Naive B cell (primary cell): Measurements from ENCODE around the gene APOBR. TPM values are rescaled to one million over a fixed set of nuclear protein-coding genes. Genes with fewer than 3 reads are reported as not detected.

Experiments used
- ATAC-seq, 2 donors: fragments of 150-1000 bp; cut with Tn5 transposase; 2 replicates each; pipeline ENCODE4 v1.10.0; 2021; ENCODE audit warnings: low read depth in 2 of 2, mild to moderate bottlenecking in 2 of 2, moderate library complexity in 2 of 2
- DNase-seq: peaks from one replicate; pipeline ENCODE4 v3.0.0; 2022
- H3K27ac Mint-ChIP-seq, 6 donors: one replicate each; pipeline ENCODE4 v1.8.0; 2020 to 2022; ENCODE audit warnings: mild to moderate bottlenecking in 6 of 6, mixed read lengths in 6 of 6, moderate library complexity in 5 of 6, inconsistent platforms in 2 of 6
- H3K27me3 Mint-ChIP-seq, 3 donors: one replicate each; pipeline ENCODE4 v1.8.0; 2021 to 2022; ENCODE audit warnings: mixed read lengths in 3 of 3, mild to moderate bottlenecking in 1 of 3
- H3K36me3 Mint-ChIP-seq, 2 donors: one replicate each; pipeline ENCODE4 v1.8.0; 2020 to 2022; ENCODE audit warnings: mixed read lengths in 2 of 2, inconsistent platforms in 1 of 2, mild to moderate bottlenecking in 1 of 2
- H3K4me1 Mint-ChIP-seq, 3 donors: one replicate each; pipeline ENCODE4 v1.8.0; 2020 to 2022; ENCODE audit warnings: mixed read lengths in 3 of 3, inconsistent platforms in 1 of 3, mild to moderate bottlenecking in 1 of 3, moderate library complexity in 1 of 3
- H3K4me3 Mint-ChIP-seq, 8 donors: one replicate each; pipeline ENCODE4 v1.8.0; 2020 to 2022; ENCODE audit warnings: mild to moderate bottlenecking in 8 of 8, mixed read lengths in 8 of 8, moderate library complexity in 8 of 8, inconsistent platforms in 2 of 8
- H3K9me3 Mint-ChIP-seq, 7 donors: one replicate each; pipeline ENCODE4 v1.8.0; 2020 to 2022; ENCODE audit warnings: mixed read lengths in 7 of 7, mild to moderate bottlenecking in 5 of 7, inconsistent platforms in 2 of 7, moderate library complexity in 1 of 7
- polyA plus RNA-seq, 6 donors: library from polyadenylated mRNA; unstranded; fragments of 300-500 nt; fragmentation: Illumina TruSeq; gene quantifications; one replicate each; pipeline ENCODE4 v1.2.3, GENCODE V29; 2021; ENCODE audit warnings: low read depth in 6 of 6

APOBR gene
- polyA plus RNA-seq, 6 donors from 2014 or later, result 0.08 to 0.13 TPM; not detected in 4

DNA sequence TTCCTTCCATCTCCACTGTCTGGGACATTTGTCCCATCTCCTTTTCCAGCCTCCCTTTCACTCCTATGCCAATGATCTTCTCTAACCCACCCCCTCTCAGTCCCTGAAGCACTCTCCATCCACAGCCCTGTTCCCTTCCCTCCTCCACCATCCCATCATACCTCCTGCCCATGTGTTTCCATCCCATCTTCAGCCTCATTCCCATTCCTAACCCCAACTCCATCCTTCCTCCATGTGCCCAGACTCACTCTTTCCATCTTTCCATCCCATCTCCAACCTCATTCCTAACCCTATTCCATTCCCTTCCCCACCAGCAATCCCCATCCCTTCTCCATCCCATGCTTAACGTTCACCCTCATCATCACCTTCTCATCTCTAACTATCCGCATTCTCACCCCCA is 7.8 kb downstream of the APOBR start:
- no peak overlapping the region for H3K4me3 Mint-ChIP-seq
- no peak overlapping the region for H3K27ac Mint-ChIP-seq
- no peaks in the 10 kb centered on the region for H3K36me3 Mint-ChIP-seq
- no peak for ATAC-seq
- peaks cover 0 to 6% (median 4%) of the 10 kb centered on the region in 3 donors for H3K27me3 Mint-ChIP-seq
- H3K4me1 Mint-ChIP-seq, result peaks cover 14 to 29% (median 23%) of the 10 kb centered on the region in 3 donors
- no peaks in the 10 kb centered on the region for H3K9me3 Mint-ChIP-seq
- DNase-seq, result no peak

DNA sequence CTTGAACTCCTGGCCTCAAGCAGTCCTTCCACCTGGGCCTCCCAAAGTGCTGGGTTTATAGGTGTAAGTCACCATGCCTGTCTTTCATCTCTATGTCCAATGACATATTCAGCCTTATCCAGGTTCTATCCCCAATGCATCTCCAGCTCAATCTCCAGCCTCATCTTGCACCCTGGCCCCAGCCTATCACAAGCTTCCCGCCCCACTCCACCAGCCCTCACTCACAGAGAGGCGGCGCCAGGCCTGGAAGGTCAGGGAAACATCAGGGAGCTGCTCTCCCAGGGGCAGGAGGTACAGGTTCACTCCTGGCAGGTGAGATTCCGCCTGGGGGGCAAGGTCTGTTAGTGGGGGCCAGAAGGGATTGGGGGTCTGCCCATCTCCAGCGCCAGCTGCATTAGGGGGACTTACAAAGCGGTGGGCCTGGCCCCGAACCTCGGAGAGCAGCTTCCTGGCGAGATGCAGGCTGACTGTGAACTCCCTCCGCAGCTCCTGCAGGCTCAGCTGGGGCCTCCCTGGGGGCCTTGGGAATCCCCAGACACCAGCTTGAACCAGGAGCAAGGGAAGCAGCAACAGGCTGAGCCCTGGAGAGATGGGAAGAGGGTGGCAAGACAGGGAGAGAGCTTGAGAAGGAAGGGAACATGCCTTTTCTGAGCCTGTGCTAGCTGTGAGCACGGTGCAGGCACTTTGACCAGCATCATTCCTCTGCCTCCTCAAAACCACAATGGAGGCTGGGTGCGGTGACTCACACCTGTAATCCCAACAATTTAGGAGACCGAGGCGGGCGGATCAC is 9.2 kb downstream of the APOBR start:
- Mint-ChIP-seq H3K4me3 (no peak overlapping the region), H3K27ac (peak overlapping the region in 1 of 6 donors; percentile 73), H3K27me3 (peaks cover 0 to 6% (median 4%) of the 10 kb centered on the region in 3 donors), H3K9me3 (no peaks in the 10 kb centered on the region), H3K36me3 (no peaks in the 10 kb centered on the region), H3K4me1 (peaks cover 18 to 37% (median 31%) of the 10 kb centered on the region in 3 donors)
- ATAC-seq, result no peak
- no peak for DNase-seq

DNA sequence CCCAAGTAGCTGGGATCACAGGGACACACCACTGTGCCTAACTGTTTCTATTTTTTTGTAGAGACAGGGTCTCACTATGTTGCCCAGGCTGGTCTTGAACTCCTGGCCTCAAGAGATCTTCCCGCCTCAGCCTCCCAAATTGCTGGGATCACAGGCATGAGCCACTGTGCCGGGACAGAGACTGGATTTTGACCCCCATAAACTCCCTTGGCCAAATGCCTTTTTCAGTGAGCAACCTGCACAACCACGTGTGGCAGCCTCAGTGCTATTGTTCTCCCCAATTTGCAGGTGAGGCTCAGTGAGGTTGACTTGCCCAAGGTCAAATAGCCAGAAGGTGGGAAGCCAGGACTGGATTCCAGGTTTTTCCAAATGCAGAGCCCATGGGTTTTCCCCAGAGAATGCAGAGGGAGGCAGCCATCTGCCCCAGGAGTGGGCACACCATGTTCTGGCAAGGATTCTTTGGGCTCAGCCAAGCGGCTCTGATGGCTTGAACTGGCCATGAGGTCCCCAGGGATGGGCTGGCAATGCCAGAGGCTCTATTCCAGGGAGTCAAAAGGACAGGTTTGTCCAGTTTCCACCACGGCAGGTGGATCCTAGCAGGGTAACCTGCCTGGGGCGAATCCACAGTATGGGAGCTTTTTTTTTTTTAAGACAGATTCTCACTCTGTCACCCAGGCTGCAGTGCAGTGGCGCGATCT is 10.4 kb downstream of the APOBR start:
- peaks cover 0 to 6% (median 4%) of the 10 kb centered on the region in 3 donors for H3K27me3 Mint-ChIP-seq
- H3K9me3 Mint-ChIP-seq, result no peaks in the 10 kb centered on the region
- H3K4me3 Mint-ChIP-seq, result no peak overlapping the region
- no peak for ATAC-seq
- H3K27ac Mint-ChIP-seq, result peak overlapping the region in 1 of 6 donors; percentile 47
- peaks cover 17 to 33% (median 29%) of the 10 kb centered on the region in 3 donors for H3K4me1 Mint-ChIP-seq
- DNase-seq, result no peak
- no peaks in the 10 kb centered on the region for H3K36me3 Mint-ChIP-seq

DNA sequence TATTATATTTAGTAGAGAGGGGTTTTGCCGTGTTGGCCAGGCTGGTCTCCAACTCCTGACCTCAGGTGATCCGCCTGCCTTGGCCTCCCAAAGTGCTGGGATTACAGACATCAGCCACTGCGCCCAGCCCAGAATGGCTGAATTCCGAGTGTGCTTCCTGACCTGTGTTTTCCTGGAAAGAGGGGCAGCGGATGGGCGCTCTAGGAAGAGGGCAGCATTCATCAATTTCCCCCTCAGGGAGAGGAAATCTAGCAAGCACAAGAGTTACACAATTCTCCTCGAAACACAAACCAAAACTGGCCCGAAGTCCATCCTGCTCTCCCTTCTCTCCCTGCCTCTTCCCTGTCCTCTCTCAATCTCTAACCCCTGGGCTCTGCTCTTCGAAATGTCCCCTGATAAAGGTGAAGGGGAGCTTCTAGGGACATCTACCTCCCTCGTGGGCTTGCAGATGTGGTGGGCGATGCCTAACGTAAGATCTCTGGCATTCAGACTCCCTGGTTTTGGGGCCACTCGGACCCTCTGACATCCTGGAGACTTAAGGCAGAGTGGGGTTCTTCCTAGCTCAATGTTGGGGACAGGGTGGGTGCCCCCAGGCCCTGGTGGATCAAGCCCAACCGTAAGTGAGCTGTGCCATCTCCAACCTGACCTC is 11.2 kb downstream of the APOBR start:
- no peaks in the 10 kb centered on the region for H3K9me3 Mint-ChIP-seq
- peak overlapping the region in 1 of 6 donors; percentile 58 for H3K27ac Mint-ChIP-seq
- DNase-seq (no peak), ATAC-seq (no peak)
- H3K27me3 Mint-ChIP-seq, result peaks cover 0 to 11% (median 4%) of the 10 kb centered on the region in 3 donors
- no peak overlapping the region for H3K4me3 Mint-ChIP-seq
- no peaks in the 10 kb centered on the region for H3K36me3 Mint-ChIP-seq
- peaks cover 12 to 25% (median 22%) of the 10 kb centered on the region in 3 donors for H3K4me1 Mint-ChIP-seq

DNA sequence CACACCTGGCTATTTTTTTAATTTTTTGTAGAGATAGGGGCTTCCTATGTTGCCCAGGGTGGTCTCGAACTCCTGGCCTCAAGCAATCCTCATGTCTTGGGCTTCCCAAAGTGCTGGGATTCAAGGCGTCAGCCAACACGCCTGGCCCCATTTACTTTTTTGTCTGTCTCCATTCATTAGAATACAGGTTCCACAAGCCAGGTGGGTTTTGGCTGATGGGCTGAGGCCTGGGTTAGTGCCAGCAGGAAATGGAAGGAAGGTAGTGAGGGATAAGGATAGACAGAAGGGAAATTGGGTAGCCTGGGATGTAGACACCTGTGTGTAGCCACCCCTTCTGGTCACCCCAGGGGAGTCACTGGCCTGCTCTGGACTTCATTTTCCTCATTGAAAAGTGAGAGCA is 16.6 kb downstream of the APOBR start:
- H3K4me3 Mint-ChIP-seq, result no peak overlapping the region
- H3K4me1 Mint-ChIP-seq, result peaks cover 12 to 23% (median 21%) of the 10 kb centered on the region in 3 donors
- H3K9me3 Mint-ChIP-seq, result no peaks in the 10 kb centered on the region
- H3K27ac Mint-ChIP-seq, result no peak overlapping the region
- DNase-seq (no peak), ATAC-seq (no peak)
- peaks cover 0 to 22% (median 4%) of the 10 kb centered on the region in 3 donors for H3K27me3 Mint-ChIP-seq
- H3K36me3 Mint-ChIP-seq, result no peaks in the 10 kb centered on the region

DNA sequence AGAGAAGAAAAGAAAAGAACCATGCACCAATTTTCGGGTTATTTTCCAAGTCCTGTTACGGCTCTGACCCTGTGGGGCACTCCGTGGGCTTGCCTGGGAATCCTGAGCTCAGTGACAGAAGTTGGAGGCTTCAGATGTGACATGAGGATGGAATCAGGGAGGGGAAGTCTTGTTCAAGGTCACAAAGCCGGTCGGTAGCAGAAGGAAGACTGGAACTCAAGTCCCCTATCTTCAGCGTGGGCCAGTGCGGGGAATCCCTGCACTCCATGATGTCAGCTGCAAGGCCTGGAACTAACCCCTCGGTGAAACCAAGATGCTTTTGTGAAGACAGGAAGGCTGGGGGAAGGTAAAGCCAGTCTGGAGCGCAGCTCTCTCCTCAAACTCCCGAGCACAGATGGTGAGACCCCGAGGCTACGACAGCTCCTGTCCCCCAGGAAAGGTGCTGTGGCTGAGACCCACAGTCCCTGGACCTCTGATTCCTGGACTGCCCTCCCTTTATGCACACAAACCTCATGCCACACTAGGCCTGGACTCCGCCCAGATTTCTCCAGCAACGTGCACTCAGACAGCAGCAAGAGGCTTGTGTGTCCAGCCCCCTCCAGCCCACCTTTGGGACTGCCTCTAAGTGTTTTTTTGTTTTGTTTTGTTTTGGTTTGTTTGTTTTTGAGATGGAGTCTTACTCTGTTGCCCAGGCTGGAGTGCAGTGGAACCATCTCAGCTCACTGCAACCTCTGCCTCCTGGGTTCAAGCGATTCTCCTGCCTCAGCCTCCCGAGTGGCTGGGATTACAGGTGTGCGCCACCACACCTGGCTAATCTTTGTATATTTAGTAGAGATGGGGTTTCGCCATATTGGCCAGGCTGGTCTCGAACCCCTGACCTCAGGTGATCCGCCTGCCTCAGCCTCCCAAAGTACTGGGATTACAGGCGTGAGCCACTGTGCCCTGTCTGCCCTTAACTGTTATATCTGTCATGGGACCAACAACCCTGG is 17.7 kb downstream of the APOBR start:
- Mint-ChIP-seq H3K36me3 (no peaks in the 10 kb centered on the region), H3K27ac (peak overlapping the region in 1 of 6 donors; percentile 92), H3K9me3 (no peaks in the 10 kb centered on the region), H3K27me3 (peaks cover 0 to 16% (median 0%) of the 10 kb centered on the region in 3 donors), H3K4me1 (peaks cover 5 to 13% (median 10%) of the 10 kb centered on the region in 3 donors), H3K4me3 (no peak overlapping the region)
- ATAC-seq (no peak), DNase-seq (no peak)

DNA sequence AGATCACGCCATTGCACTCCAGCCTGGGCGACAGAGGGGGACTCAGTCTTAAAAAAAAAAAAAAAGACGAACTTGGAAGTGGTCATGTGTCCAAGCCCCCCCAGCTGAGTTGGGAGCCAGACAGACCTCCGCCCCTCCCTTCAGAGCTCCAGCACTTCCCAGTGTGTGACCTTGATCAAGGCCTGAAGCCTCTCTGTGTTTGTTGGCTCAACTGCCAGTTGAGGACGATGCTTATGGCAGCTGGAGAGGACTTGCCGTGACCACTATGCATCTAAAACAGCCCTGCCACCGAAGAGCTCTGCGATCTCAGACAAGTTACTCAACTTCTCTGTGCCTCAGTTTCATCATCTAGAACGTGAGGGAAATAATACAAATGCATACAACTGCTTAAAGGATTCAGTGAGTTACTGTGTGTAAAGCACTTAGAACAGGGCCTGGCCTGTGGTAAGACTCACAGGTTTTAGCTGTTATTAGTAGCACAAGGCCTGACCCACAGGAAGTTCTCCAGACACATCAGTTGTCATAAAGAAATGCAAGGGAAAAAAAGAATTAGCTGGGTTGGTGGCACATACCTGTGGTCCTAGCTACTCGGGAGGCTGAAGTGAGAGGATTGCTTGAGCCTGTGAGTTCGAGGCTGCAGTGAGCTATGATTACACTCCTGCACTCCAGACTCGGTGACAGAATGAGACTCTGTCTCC is 19.2 kb downstream of the APOBR start:
- DNase-seq, result no peak
- no peaks in the 10 kb centered on the region for H3K4me1 Mint-ChIP-seq
- H3K36me3 Mint-ChIP-seq, result no peaks in the 10 kb centered on the region
- peaks cover 0 to 16% (median 0%) of the 10 kb centered on the region in 3 donors for H3K27me3 Mint-ChIP-seq
- H3K9me3 Mint-ChIP-seq, result no peaks in the 10 kb centered on the region
- peak overlapping the region in 1 of 6 donors; percentile 76 for H3K27ac Mint-ChIP-seq
- no peak overlapping the region for H3K4me3 Mint-ChIP-seq
- ATAC-seq, result no peak

DNA sequence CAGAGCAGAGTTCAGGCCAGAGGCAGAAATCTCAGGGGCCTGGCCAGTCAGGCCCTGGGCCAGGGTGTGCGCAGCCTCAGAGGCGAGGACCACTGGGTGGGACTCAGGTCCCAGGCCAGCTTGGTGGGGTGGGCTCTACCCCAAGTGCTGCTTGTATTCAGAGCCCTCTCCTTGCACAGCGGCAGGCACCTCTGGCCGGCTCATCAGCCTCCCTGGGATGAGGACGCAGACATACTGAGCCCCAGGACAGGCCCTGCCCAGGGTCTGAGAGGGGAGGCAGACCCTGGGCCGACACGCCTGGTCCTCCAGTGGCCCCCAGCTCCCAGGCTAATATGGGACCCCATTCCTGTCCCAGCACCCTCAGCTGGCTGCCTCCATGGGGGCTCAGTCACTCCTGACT is 19.8 kb downstream of the APOBR start:
- no peaks in the 10 kb centered on the region for H3K4me1 Mint-ChIP-seq
- ATAC-seq (no peak), DNase-seq (no peak)
- H3K4me3 Mint-ChIP-seq, result no peak overlapping the region
- H3K27me3 Mint-ChIP-seq, result peaks cover 0 to 16% (median 0%) of the 10 kb centered on the region in 3 donors
- no peaks in the 10 kb centered on the region for H3K9me3 Mint-ChIP-seq
- H3K27ac Mint-ChIP-seq, result no peak overlapping the region
- H3K36me3 Mint-ChIP-seq, result no peaks in the 10 kb centered on the region

DNA sequence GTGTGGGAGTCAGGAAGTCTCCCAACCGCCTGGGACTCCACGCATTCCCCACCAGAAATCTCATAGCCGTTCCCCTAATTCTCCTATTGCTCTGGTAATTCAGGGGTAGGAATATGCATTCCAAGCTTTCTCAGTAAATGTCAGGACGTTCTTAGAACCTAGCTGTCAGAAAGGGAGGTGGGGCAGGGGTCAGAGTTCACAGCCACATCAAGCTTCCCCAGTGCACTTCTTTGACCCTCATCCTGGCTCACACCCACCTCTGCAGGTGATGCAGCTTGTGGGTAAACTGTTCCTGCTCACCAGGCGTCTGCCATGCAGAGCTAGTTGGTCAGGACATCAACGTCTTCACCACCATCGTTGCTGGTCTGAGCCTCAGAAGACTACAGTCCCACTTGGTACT is 26.2 kb downstream of the APOBR start:
- DNase-seq (no peak), ATAC-seq (no peak)
- Mint-ChIP-seq H3K9me3 (no peaks in the 10 kb centered on the region), H3K4me3 (no peak overlapping the region), H3K4me1 (no peaks in the 10 kb centered on the region), H3K27ac (peak overlapping the region in 1 of 6 donors; percentile 65), H3K36me3 (no peaks in the 10 kb centered on the region), H3K27me3 (no peaks in the 10 kb centered on the region)

DNA sequence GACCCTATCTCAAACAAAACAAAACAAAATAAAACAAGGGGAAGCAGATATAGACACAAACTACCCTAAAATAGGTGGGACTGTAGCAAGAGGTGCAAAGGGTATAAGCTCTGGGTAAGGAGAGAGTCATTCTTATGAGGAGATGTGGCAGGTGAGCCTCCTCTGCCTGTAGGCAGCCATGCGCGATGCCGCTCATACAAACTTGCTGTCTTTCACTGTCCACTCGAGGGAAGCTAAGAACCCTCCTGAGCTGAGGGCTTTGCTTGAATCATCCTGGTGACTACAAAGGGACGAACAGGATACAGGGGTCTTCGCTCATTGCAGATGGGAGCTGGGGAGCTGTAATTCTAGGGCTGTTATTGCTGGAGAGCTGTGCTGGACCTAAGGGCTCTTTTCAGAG is 27.0 kb downstream of the APOBR start:
- no peak for DNase-seq
- no peaks in the 10 kb centered on the region for H3K27me3 Mint-ChIP-seq

DNA sequence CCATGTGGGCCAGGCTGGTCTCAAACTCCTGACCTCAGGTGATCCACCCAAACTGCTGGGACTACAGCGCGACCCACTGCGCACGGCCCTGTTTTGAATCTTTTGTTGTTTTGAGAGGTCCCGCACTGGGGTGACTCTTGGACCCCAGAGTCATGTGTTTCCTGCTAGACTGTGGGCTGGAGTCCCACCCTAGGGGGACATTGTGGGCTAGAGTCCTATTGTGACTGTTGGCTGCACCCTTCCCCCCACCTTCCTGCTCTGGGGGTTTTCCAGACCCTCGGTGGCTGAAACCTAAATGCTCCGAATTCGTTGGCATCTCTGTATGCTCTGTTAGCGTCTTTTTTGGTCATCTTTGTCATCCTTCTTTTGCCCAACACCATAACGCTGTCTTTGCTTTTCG is 28.3 kb downstream of the APOBR start:
- no peaks in the 10 kb centered on the region for H3K9me3 Mint-ChIP-seq
- H3K27me3 Mint-ChIP-seq, result no peaks in the 10 kb centered on the region
- no peak overlapping the region for H3K27ac Mint-ChIP-seq
- H3K4me3 Mint-ChIP-seq, result peak overlapping the region in 1 of 8 donors; percentile 20
- H3K4me1 Mint-ChIP-seq, result no peaks in the 10 kb centered on the region
- H3K36me3 Mint-ChIP-seq, result no peaks in the 10 kb centered on the region
- ATAC-seq (no peak), DNase-seq (no peak)

More for the DNA sequence above, 27.0 kb downstream of the APOBR start:
- Mint-ChIP-seq H3K4me1 (no peaks in the 10 kb centered on the region), H3K36me3 (no peaks in the 10 kb centered on the region), H3K9me3 (no peaks in the 10 kb centered on the region), H3K4me3 (no peak overlapping the region), H3K27ac (no peak overlapping the region)
- no peak for ATAC-seq

DNA sequence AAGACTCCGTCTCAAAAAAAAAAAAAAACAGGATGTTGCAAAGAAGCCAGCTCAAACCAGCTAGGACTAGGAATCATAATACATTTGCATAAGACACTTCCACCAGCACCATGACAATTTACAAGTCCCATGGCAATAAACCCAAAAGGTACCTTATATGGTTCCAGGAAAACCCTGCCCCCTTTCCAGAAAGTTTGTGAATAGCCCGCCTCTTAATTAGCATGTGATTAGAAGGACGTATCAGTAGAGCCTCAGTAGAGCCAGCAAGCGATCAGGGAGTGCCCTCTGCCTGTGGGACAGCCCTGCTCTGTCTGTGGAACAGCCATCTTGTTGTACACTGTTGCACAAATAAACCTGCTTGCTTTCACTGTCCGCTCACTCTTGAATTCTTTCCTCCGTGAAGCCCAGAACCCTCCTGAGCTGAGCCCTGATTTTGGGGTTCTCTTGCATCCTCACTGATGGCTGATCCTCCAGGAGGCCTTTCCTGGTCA is 30.3 kb downstream of the APOBR start:
- H3K27ac Mint-ChIP-seq, result peak overlapping the region in 1 of 6 donors; percentile 9

More for the DNA sequence above, 30.3 kb downstream of the APOBR start:
- DNase-seq (no peak), ATAC-seq (no peak)
- H3K4me3 Mint-ChIP-seq, result no peak overlapping the region
- no peaks in the 10 kb centered on the region for H3K36me3 Mint-ChIP-seq
- no peaks in the 10 kb centered on the region for H3K27me3 Mint-ChIP-seq
- H3K4me1 Mint-ChIP-seq, result no peaks in the 10 kb centered on the region
- H3K9me3 Mint-ChIP-seq, result no peaks in the 10 kb centered on the region
